Measurements from ENCODE around the gene S100A2. TPM values are rescaled to one million over a fixed set of nuclear protein-coding genes. Genes with fewer than 3 reads are reported as not detected.
"Not testable (repeated sequence)": the region's sequence is repeated elsewhere in the genome, so short reads cannot be mapped to it uniquely, and the experiment has no call there.

The S100A2 gene
- total and polyA plus RNA-seq, 2 donors (not counting 3 experiments of a cell fraction or from before 2014, with no cell fraction given): 4.0 to 4.3 TPM

- FAIRE-seq (no peak), DNase-seq (ENCODE audit: low read depth, low spot score) (no peak)
- Histone ChIP-seq H3K4me2 (ENCODE audit: insufficient read depth, low read length) (no peak overlapping the region), H3K4me1 (ENCODE audit: control insufficient read depth, extremely low read depth, insufficient read depth, low read length) (peaks cover 5% of the 10 kb centered on the region), H3K9ac (replicated peaks; ENCODE audit: extremely low read depth, insufficient read depth, low read length) (no peak overlapping the region), H3K79me2 (ENCODE audit: control insufficient read depth, insufficient read depth, low read length) (no peaks in the 10 kb centered on the region), H3K4me3 (replicated peaks in 1 of 3; ENCODE audit: insufficient read depth in 1 of 3, low read depth in 1 of 3, low read length in 3 of 3) (no peak overlapping the region), H3K9me3 (replicated peaks; ENCODE audit: control insufficient read depth, insufficient read depth, low read length) (no peaks in the 10 kb centered on the region), H3K9me1 (replicated peaks; ENCODE audit: control insufficient read depth, extremely low read depth, insufficient read depth, low read length) (no peaks in the 10 kb centered on the region), H3K36me3 (ENCODE audit: control insufficient read depth in 2 of 2, extremely low read depth in 1 of 2, insufficient read depth in 2 of 2, low read length in 2 of 2) (no peaks in the 10 kb centered on the region), H3K27me3 (ENCODE audit: control insufficient read depth in 2 of 2, insufficient read depth in 2 of 2, low read length in 2 of 2) (no peaks in the 10 kb centered on the region), H2AFZ (ENCODE audit: low read depth, low read length) (no peak overlapping the region), H3K27ac (ENCODE audit: insufficient read depth, low read depth, low read length) (no peak overlapping the region), H4K20me1 (replicated peaks; ENCODE audit: control insufficient read depth, extremely low read depth, insufficient read depth, low read length) (no peaks in the 10 kb centered on the region)
- POLR2A ChIA-PET: no interaction called here
- dilution Hi-C loops (cut with MboI; ENCODE audit: extremely low pct_ligation_motif_present, low sequenced_read_pairs) (no loop called here), intact Hi-C loops (cut with micrococcal nuclease) (no loop called here)
- CTCF ChIA-PET: interaction anchor here (0.8 to 4.6 kb wide), 4 partner anchors 12 to 74 kb away, joined by 3 to 24 read pairs (median 4); partner anchors contain the start of gene S100A13
- TF ChIP-seq JUN (IDR thresholded peaks at IDR 0.05; ENCODE audit: borderline replicate concordance, insufficient read depth, insufficient read length, low read depth): no peak
- BruUV-seq (replicated peaks): no TSS peak
Observed at GRCh38 chr1:153585006-153585405, 19.4 kb upstream of the S100A2 start.

GRCh38 chr1:153583976-153584375 is 18.3 kb upstream of the S100A2 start:
- intact Hi-C loops (cut with micrococcal nuclease): no loop called here
- Histone ChIP-seq H3K9me1 (replicated peaks; ENCODE audit: control insufficient read depth, extremely low read depth, insufficient read depth, low read length) (no peaks in the 10 kb centered on the region), H3K27me3 (ENCODE audit: control insufficient read depth in 2 of 2, insufficient read depth in 2 of 2, low read length in 2 of 2) (no peaks in the 10 kb centered on the region), H3K4me2 (ENCODE audit: insufficient read depth, low read length) (no peak overlapping the region), H2AFZ (ENCODE audit: low read depth, low read length) (no peak overlapping the region), H3K36me3 (ENCODE audit: control insufficient read depth in 2 of 2, extremely low read depth in 1 of 2, insufficient read depth in 2 of 2, low read length in 2 of 2) (no peaks in the 10 kb centered on the region), H4K20me1 (replicated peaks; ENCODE audit: control insufficient read depth, extremely low read depth, insufficient read depth, low read length) (no peaks in the 10 kb centered on the region), H3K27ac (ENCODE audit: insufficient read depth, low read depth, low read length) (no peak overlapping the region), H3K79me2 (ENCODE audit: control insufficient read depth, insufficient read depth, low read length) (no peaks in the 10 kb centered on the region), H3K4me3 (replicated peaks in 1 of 3; ENCODE audit: insufficient read depth in 1 of 3, low read depth in 1 of 3, low read length in 3 of 3) (no peak overlapping the region), H3K4me1 (ENCODE audit: control insufficient read depth, extremely low read depth, insufficient read depth, low read length) (peaks cover 5% of the 10 kb centered on the region), H3K9ac (replicated peaks; ENCODE audit: extremely low read depth, insufficient read depth, low read length) (no peak overlapping the region), H3K9me3 (replicated peaks; ENCODE audit: control insufficient read depth, insufficient read depth, low read length) (no peaks in the 10 kb centered on the region)
- dilution Hi-C loops (cut with MboI; ENCODE audit: extremely low pct_ligation_motif_present, low sequenced_read_pairs): no loop called here
- no peak for FAIRE-seq
- CTCF ChIA-PET: interaction anchor here (4.6 kb wide), 1 partner anchor 11 kb away, joined by 24 read pairs; no protein-coding TSS in a partner anchor
- TF ChIP-seq CTCF (IDR thresholded peaks at IDR 0.05; ENCODE audit: extremely low read depth in 1 of 2, insufficient read depth in 1 of 2, low read depth in 1 of 2, low read length in 2 of 2) (no peak), POLR2A (IDR thresholded peaks at IDR 0.05; ENCODE audit: low read depth, low read length) (no peak), FOS (IDR thresholded peaks at IDR 0.05; ENCODE audit: borderline replicate concordance, insufficient read depth, low read length) (no peak), GATA2 (IDR thresholded peaks at IDR 0.05; ENCODE audit: insufficient read depth, insufficient read length, low read depth, low read length) (no peak), POLR2AphosphoS5 (IDR thresholded peaks at IDR 0.05; ENCODE audit: insufficient read depth, low read depth, low read length) (no peak), MAX (IDR thresholded peaks at IDR 0.05; ENCODE audit: insufficient read depth, insufficient read length) (no peak), JUN (IDR thresholded peaks at IDR 0.05; ENCODE audit: borderline replicate concordance, insufficient read depth, insufficient read length, low read depth) (no peak), MYC (IDR thresholded peaks at IDR 0.05; ENCODE audit: low read depth, low read length) (no peak), EZH2 (IDR thresholded peaks at IDR 0.05; ENCODE audit: borderline replicate concordance, low read depth, low read length, severe bottlenecking) (no peak)
- DNase-seq (ENCODE audit: low read depth, low spot score): no peak
- no TSS peak for BruUV-seq (replicated peaks)
- POLR2A ChIA-PET: no interaction called here

- POLR2A ChIA-PET; H3K4me3 ChIP-seq (replicated peaks in 1 of 3; ENCODE audit: insufficient read depth in 1 of 3, low read depth in 1 of 3, low read length in 3 of 3); CTCF ChIA-PET; H3K9me3 ChIP-seq (replicated peaks; ENCODE audit: control insufficient read depth, insufficient read depth, low read length); H3K79me2 ChIP-seq (ENCODE audit: control insufficient read depth, insufficient read depth, low read length); H3K27ac ChIP-seq (ENCODE audit: insufficient read depth, low read depth, low read length); intact Hi-C loops (cut with micrococcal nuclease); H3K36me3 ChIP-seq (ENCODE audit: control insufficient read depth in 2 of 2, extremely low read depth in 1 of 2, insufficient read depth in 2 of 2, low read length in 2 of 2); H3K9me1 ChIP-seq (replicated peaks; ENCODE audit: control insufficient read depth, extremely low read depth, insufficient read depth, low read length); H3K27me3 ChIP-seq (ENCODE audit: control insufficient read depth in 2 of 2, insufficient read depth in 2 of 2, low read length in 2 of 2); FAIRE-seq; H4K20me1 ChIP-seq (replicated peaks; ENCODE audit: control insufficient read depth, extremely low read depth, insufficient read depth, low read length); dilution Hi-C loops (cut with MboI; ENCODE audit: extremely low pct_ligation_motif_present, low sequenced_read_pairs); BruUV-seq (replicated peaks); H3K4me1 ChIP-seq (ENCODE audit: control insufficient read depth, extremely low read depth, insufficient read depth, low read length); H3K9ac ChIP-seq (replicated peaks; ENCODE audit: extremely low read depth, insufficient read depth, low read length); H2AFZ ChIP-seq (ENCODE audit: low read depth, low read length); H3K4me2 ChIP-seq (ENCODE audit: insufficient read depth, low read length); DNase-seq (ENCODE audit: low read depth, low spot score): not testable (repeated sequence)
Observed at GRCh38 chr1:153583514-153583913, 17.9 kb upstream of the S100A2 start.
